Stromal cell of bone marrow (primary cell): ENCODE results near the gene KRT37.
"Not testable (repeated sequence)": the region's sequence is repeated elsewhere in the genome, so short reads cannot be mapped to it uniquely, and the experiment has no call there.

ENCODE experiments used
- DNase-seq: peaks from one replicate; pipeline ENCODE4 v3.0.0-alpha.2; 2012; ENCODE audit warnings: low read depth

The KRT37 gene

DNA sequence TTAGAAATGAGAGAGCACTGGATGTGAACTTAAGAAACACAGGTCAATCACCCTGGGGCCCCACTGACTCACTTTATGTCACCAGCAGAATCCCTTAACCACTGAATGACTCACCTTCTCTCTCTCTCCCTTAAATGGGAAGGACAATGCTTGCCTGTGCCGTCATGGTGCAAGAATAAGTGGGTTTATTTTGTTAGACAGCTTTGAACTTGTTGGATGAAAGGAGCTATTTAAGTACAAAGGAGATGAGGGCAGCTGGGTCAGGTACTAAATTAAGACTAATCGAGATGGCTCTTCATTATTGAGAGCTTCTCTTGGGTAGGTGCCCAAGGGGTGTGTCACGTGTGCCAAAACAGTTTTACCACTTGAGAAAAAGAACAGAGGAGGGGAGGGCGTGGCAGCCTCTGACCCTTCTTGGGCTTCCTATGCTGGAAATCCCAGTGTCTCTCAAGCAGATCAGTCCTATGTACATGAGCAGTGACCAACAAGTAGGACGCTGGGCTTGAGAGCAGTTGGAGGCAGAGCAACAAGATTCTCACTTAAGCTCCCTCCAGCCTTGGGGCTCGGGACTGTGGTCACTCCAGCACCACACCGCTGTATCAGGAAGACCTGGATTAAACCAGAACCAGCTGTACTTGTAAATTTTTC, 20.2 kb downstream of the KRT37 start:
- peak; percentile 92 for DNase-seq

DNA sequence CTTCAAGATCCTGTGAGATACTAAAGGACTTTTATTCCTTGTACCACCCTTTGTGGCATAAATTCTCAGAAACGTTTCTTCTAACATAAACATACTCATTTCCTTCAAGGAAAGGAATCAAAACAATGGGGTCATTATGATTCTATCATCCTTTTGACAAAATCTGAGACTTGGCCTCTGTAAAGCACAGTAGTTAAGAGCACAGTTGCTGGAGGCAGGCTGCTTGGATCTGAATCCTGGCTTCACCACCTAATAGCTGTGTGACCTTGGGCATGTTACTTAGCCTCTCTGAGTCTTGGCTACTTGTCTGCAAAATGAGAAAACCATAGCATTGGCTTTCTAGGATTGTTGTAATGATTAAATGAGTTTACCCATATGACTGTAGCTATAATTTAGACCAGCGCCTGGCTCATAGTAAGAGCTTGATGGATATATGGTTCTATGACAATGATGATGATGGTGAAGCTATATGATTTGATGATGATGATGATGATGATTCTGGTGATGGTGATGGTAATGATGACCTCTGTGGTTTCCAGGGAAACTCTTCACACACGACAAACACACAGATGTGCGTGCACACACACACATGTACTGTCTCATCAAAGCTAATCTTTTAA, 20.9 kb downstream of the KRT37 start:
- no peak for DNase-seq

DNA sequence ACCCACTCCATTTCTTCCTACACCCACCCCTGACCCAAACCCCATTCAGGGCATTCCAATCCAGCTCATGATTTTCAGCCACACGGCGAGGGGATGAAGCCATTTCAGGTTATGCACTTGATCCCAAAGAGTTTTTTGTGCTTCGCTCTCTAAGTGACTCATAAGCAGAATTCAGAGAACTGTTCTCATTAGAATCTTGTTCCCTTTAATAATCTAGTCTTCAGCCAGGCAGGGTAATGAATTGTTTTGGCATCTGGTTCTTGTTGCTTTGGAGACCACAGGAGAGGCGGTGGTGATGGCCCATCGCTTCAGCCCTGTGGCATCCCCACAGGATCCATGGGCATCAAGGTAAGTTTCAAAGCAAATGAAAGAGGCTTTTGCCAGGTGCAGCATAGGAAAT, 22.2 kb downstream of the KRT37 start:
- DNase-seq, result no peak

DNA sequence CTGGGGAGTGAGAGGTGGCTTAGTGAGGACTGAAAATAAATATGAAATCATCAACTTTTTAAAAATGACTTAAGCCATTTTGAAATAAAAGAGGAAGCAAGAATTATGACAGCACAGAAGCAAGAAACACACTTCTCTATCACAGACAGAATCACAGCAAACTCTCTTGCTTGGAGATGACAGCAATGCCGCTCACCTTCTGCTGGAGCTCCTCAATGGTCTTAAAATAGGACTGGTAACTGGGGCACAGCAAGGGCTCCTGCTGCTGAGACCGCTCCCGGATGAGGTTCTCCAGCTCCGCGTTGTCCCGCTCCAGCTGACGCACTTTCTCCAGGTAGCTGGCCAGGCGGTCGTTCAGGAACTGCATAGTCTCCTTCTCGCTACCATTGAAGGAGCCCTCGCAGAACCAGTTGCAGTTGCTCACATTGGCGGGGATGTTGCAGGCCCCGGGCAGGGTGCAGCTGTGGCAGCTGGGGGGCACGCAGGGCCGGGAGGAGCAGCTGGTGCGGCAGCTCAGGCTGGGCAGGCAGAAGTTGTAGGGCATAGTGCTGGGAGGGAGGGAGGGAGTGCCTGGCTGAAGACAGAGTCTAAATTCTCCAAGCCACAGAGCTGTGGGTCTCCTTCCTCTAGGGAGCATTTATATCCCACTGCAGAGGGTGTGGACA, 27.3 kb downstream of the KRT37 start, which contains the start of gene KRT31:
Gene KRT31, minus strand, starts transcription at position 613 of the 665 bp plus-strand sequence. Its CDS starts 69 bp downstream, at position 544.
- no peak for DNase-seq

DNA sequence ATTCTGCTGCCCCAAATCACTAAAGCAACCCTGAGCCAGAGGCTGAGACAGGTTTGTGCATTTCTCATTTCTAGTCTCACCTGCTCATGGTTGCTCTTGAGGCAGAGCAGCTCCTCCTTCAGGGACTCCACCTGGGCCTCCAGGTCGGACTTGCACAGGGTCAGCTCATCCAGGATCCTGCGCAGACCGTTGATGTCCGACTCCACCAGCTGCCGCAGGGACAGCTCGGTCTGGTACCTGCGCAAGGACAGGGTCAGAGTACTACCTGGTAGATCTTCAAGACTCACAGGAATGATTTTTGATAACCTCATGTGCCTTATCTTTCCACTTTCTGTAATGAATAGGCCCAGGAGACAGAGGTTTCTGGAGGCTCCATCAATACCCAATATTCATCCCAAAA, 28.0 kb downstream of the KRT37 start:
- no peak for DNase-seq

DNA sequence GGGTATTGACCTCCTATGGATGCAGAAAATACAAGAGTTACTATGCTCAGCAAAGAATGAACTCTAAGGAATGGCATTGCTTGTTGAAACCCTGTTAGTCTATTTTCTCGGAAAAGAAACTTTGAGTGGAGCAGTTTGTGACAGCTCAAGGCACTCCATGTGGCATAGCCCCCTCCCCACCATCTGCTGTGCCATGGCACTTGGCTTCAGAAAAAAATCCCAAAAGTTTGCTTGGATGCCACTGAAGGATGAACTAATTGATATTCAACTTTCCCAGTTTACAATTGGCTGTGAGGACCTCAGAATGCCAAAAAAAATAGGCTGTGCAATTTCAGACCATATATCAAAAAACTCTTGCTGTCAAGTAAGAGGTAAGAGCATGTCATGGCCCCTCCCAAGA, 28.8 kb downstream of the KRT37 start:
- DNase-seq, result no peak

DNA sequence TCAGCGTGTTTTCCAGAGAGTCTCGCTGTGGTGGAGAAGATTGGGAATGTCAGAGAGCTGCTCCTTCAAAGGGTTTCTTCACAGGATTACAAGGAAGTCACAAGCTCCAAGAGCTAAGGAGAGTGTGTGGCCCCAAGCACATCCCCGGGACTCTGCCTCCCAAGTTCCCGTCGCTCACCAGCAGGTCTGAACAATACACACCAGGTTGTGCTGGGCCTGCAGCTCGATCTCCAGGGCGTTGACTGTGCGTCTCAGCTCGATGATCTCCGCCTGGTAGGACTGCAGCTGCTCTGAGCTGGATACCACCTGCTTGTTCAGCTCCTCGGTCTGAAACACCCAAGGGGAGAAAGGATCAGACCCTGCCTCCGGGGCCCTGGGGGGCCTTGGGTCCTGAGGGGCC, 29.3 kb downstream of the KRT37 start:
- not testable (repeated sequence) for DNase-seq

DNA sequence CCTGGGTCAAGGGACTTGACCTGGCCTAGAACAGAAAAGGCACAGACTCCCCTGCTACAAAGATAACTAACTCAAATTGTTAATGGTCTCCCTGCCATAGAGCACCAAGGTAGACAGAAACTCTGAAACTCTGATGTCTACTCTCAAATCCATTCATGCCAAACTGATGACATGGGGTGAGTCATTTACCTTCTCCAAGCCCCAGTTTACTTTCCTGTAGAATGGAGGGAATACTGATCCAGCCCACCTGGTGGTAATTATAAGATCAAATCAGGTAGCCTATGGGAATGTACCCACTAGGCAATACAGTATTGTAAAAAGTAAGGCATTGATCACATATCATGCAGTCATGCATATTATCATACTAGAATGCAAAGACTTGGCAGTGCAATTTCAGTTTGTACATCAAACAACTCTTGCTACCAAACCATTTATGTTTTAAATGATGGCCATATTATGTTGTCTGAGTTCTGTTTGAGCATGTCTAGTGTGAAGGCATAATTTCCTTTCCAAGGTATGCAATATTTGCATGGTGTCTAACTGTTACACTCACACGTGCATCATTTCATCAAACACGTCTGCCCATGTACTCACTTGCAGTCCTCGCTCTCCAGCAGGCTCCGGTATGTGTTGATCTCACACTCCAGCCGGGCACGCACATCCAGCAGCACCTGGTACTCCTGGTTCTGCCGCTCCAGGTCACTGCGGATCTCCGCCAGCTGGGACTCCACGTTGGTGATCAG, 30.0 kb downstream of the KRT37 start:
- no peak for DNase-seq

DNA sequence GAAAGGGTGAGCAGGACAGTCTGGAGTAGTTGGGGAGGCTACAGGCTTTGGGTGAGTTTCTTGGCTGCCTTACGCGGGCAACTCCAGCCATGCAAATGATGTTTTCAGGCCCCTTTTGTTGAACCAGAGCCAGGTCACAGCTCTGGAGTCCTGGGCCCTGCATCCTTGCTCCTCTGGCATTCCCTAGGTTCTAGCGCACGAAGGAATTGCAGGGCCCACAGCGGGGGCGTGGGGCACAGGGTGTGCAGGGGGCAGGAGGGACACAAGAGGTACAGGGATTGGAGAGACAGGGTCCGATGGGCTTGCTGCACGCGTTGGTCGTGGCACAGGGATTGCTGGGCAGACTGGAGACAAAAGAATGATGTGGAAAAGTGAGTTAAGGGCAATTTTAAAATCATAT, 30.6 kb downstream of the KRT37 start:
- no peak for DNase-seq

DNA sequence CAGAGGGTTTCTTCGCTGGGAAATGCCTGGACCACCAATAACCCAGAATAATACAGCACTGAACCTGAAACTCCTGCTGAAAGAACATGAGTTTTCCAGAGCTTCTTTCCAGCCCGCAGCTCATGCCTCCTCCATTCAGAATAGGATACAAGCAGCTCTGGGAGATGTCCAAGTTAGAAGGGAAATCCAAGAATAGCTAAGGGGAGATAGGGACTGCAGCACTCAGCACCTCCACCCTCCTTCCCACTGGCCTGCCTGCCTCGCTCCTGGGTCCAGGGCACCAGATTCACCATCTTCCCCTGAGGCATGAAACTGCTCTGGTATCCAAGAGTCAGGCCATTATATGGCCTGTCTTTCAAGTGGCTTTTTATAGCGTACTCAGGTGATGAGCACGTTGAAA, 31.1 kb downstream of the KRT37 start:
- no peak for DNase-seq

DNA sequence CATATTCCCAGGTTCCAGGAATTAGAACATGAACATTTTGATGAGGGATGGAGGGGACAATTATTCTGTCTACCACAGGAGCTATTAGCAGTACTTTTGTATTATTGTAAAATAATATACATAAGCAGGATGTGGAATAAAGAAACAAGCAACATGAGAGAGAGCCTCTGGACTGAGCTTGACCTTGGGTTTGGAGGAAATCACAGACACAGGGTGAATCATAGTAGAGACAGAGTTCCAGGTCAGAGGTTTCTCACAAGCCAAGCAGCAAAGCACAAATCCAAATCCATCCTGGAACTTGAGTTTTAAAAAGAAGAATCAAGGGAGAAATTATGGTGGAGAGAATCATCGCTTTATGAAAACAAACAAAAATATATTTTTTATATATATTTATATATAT, 32.1 kb downstream of the KRT37 start:
- DNase-seq, result peak; percentile 54

DNA sequence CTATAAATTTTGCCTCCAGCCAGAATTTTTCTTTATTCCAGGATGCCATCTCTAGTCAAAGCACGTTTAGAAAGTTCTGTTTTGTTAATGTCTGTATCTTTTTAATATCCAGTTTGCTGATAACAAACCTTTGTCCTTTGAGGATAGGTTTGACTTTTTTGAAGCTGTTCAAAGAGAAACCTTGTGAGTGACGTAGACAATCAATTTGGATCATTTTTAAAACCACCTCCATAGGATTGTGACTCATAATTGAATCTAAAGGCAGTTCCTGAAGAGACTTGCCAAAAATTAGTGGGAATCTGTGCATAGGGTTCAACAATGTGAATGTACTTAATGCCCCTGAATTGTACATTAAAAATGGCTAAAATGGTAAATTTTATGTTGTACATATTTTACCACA, 32.9 kb downstream of the KRT37 start:
- no peak for DNase-seq

DNA sequence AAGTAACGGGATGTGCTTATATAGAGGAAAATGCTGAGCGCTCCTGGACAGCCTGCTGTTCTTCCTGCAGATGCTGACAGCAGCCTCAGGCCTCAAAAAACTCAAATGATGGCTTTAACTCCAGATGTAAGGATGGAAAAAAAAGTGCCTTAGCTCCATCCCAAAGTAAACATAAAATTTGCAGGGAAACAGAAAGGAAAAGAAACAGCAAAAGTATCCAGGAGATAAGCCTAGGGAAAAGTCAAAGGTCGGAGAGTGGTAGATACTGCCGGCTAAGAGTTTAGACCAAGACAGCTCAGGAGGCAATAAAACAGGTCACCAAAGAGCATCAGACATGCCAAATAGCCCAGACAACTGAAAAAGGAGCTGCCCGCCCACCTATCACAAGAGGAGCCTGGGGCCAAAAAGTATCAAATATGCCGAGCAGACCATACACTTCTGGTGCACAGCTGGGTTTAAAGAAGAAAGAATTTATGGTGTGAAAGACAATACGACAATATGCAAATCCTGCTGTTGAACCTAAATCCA, 33.9 kb downstream of the KRT37 start:
- no peak for DNase-seq

DNA sequence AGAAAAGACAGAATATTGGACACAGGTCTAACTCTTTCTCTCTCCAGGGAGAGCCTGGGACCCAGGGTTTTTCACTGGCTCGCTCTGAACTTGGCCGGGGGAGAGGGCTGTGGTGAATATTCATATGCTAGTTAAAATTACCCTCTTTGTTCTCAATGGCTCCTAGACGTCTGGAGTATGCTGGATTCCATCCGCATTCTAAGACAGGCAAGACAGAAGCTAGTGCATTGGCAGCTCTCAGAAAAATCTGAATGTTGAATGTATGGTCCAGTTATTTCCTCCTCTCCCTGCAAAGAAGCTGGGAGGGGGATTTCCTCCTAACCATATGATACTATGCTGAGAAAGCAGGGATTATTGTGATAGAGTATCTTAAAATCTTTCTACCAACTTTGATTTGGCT, 36.7 kb downstream of the KRT37 start:
- DNase-seq, result no peak

DNA sequence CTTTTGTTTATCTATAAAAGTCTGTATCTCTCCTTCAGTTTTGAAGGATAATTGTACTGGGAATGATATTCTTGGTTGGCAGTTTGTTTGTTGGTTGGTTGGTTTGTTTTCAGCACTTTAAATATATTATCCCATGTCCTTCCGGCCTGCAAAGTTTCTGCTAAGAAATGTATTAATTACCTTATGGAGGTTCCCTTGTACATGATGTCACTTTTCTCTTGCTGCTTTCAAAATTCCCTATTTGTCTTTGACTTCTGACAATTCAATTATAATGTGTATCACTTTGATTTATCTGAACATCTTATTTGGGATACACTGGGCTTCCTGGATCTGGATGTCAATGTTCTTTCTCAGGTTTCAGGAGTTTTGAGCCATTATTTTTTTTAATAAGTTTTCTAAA, 38.2 kb downstream of the KRT37 start:
- no peak for DNase-seq

DNA sequence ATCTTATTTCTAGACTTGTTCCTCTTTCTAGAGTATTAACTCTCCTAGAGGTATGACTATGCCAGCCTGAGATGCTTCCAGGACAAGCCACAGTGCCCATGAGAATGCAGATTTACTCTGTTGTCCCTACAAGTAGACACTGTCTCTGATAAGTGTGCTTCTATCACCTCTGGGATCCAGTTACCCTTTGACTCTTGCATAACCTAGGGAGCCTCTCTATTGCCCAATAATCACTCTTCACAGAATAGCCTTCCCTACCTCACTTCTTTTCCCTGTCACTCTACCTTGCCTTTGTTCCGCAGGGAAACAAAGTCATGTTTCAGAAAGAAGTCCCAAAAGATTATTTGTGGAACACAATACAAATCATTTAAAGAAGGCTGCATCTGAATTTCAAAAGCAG, 40.7 kb downstream of the KRT37 start:
- no peak for DNase-seq

DNA sequence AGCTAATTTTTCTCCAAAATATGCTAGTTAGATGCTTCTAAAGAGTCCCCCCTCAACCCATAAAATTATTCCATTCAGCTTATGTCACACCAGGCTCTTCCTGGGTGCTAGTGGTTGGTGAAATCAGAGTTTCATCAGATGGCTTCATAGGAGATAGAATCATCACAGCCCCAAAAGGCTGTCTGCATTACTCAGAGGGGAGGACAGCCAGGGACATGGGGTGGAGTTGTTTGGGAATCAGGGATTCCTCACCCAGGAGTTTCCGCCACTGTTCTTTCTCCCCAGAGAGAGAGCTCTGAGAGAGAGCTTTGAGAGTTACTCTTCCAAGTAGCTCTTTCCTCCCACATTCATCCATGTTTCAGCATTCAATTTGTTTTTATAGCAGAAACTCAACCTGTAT, 42.0 kb downstream of the KRT37 start:
- DNase-seq, result peak; percentile 62

DNA sequence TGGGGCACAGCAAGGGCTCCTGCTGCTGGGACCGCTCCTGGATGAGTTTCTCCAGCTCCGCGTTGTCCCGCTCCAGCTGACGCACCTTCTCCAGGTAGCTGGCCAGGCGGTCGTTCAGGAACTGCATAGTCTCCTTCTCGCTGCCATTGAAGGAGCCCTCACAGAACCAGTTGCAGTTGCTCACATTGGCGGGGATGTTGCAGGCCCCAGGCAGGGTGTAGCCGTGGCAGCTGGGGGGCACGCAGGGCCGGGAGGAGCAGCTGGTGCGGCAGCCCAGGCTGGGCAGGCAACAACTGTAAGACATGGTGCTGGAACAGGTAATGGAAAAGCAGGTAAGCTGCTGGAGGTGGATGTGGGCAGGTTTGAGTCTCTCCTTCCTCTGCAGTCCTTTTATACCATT, 42.4 kb downstream of the KRT37 start, which contains the start of gene KRT34:
Gene KRT34, minus strand, starts transcription at position 364 of the 400 bp plus-strand sequence. Its CDS starts 60 bp downstream, at position 304.
- not testable (repeated sequence) for DNase-seq

DNA sequence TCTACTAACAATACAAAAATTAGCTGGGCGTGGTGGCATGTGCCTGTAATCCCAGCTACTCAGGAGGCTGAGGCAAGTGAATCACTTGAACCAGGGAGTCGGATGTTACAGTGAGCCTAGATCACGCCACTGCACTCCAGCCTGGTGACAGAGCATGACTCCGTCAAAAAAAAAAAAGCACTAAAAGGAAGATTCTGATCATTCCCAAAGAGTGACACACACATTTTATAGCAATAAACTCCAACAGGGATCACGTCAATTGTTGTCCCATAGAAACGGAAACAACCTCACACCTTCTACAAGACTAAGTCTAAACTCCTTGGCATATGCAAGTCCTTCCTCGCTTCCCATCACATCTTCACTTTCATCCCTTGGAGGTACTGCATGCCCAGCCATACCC, 44.3 kb downstream of the KRT37 start:
- peak; percentile 60 for DNase-seq

DNA sequence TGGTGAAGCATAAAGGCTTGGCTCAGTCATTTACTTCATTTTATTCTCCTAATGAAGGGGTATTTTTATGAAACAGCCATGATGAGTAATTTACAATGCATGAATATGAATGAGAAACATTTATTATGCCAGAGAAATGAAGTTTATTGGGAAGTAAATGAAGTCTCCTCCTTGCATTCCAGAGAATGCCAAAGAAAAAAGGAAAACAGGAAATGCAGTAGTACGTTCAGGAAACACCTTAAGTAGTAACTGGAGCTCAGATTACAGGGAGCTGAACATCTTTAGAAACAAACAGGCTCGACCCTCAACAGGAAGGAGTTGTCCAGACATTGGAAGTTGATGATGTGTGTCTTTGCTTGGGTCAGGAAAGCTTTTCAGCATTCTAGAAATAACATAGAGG, 46.8 kb downstream of the KRT37 start:
- DNase-seq, result no peak
